Colon (tissue), 2 donors: ENCODE data around the gene PGPEP1.

Experiments used
- FAIRE-seq: peaks from 2 replicates; lab custom pipeline; 2012; peaks lifted over from hg19 to GRCh38; lab: Jason Lieb, UNC
- donor health status: control.
- donor health status: control.

PGPEP1 gene

GRCh38 chr19:18418483-18419194, 78.2 kb downstream of the PGPEP1 start:
- no peak for FAIRE-seq

- no peak for FAIRE-seq
These were observed 78.8 kb downstream of the PGPEP1 start, which contains the start of gene SSBP4 for GRCh38 chr19:18419195-18419698. Gene SSBP4, plus strand, starts transcription at chr19:18419398. Its CDS starts 251 bp downstream, at chr19:18419649.
